ENCODE data around the gene PILRA. TPM values are rescaled to one million over a fixed set of nuclear protein-coding genes. Genes with fewer than 3 reads are reported as not detected.

Gene PILRA
- total and polyA plus RNA-seq, 9 donors, result 1.5 to 25.9 (median 4.8) TPM

DNA sequence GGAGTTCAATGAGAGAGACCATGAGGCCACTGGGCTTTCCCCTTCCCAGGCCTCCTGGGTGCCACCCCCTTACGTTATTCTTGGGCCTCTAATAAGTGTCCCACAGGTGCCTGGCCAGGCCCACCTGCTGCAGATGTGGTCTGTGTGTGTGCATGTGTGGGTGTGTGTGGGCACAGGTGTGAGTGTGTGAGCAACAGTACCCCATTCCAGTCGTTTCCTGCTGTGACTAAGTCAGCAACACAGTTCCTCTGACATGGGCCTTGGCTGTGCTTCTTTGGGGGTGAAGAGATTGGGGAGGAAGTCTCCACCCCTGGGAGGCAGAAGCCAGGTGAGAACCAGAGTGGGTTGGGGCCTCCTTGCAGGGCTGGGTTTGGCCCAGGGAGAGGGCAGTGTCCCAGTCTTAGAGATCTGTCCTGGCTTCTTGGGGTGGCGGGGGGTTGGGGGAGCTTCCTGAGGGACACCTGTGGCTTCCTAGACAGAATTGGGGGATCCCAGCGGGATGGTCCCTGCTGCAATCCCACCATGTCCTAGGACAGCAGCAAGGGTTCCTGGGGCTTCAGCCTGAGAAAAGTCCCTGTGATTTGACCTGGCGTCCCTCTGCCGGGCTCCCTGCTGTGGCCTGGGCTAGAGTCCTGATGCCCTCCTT is 19.5 kb upstream of the PILRA start:
- WGBS, 3 donors, result 86 to 90% (median 87%) methylated on average over 6 of the region's 6 CpGs
- TF ChIP-seq EP300 (IDR thresholded peaks at IDR 0.05) (no peak), POLR2A (IDR thresholded peaks at IDR 0.05) (no peak), CTCF (IDR thresholded peaks at IDR 0.05) (no peak)
- no peak for DNase-seq
- Histone ChIP-seq H3K36me3 (no peaks in the 10 kb centered on the region), H3K9me3 (no peaks in the 10 kb centered on the region), H3K4me3 (no peak overlapping the region), H3K27ac (no peak overlapping the region), H3K27me3 (no peaks in the 10 kb centered on the region), H3K4me1 (ENCODE audit: insufficient read depth) (no peaks in the 10 kb centered on the region)
- intact Hi-C loops (cut with DNase I), result loop anchor here in 2 of 4 donors (10.0 kb wide), 2 partner anchors 51 to 1049 kb away; no protein-coding TSS in a partner anchor

GRCh38 chr7:100356416-100357068 is 16.7 kb upstream of the PILRA start:
- no peak for TF ChIP-seq CTCF (IDR thresholded peaks at IDR 0.05)
- no peak for TF ChIP-seq EP300 (IDR thresholded peaks at IDR 0.05)
- TF ChIP-seq POLR2A (IDR thresholded peaks at IDR 0.05), result no peak

GRCh38 chr7:100357131-100357561 is 16.1 kb upstream of the PILRA start:
- intact Hi-C loops (cut with DNase I), result loop anchor here in 2 of 4 donors (10.0 kb wide), 2 partner anchors 48 to 1052 kb away; no protein-coding TSS in a partner anchor
- Histone ChIP-seq H3K27me3 (no peaks in the 10 kb centered on the region), H3K9me3 (no peaks in the 10 kb centered on the region), H3K36me3 (no peaks in the 10 kb centered on the region), H3K4me3 (no peak overlapping the region), H3K27ac (no peak overlapping the region), H3K4me1 (ENCODE audit: insufficient read depth) (no peaks in the 10 kb centered on the region)
- WGBS, 3 donors, result 85 to 93% (median 92%) methylated on average over 6 of the region's 6 CpGs
- DNase-seq, result no peak
- TF ChIP-seq EP300 (IDR thresholded peaks at IDR 0.05), result no peak
- TF ChIP-seq CTCF (IDR thresholded peaks at IDR 0.05), result no peak

More at GRCh38 chr7:100356416-100357068, 16.7 kb upstream of the PILRA start:
- H3K27me3 ChIP-seq, result no peaks in the 10 kb centered on the region
- no peak for DNase-seq
- 91% methylated on average over 8 of the region's 8 CpGs for WGBS, 3 donors
- H3K4me1 ChIP-seq (ENCODE audit: insufficient read depth), result no peaks in the 10 kb centered on the region
- no peak overlapping the region for H3K27ac ChIP-seq
- no peaks in the 10 kb centered on the region for H3K9me3 ChIP-seq
- H3K4me3 ChIP-seq, result no peak overlapping the region
- H3K36me3 ChIP-seq, result no peaks in the 10 kb centered on the region
- intact Hi-C loops (cut with DNase I), result loop anchor here in 2 of 4 donors (10.0 kb wide), 2 partner anchors 48 to 1052 kb away; no protein-coding TSS in a partner anchor

DNA sequence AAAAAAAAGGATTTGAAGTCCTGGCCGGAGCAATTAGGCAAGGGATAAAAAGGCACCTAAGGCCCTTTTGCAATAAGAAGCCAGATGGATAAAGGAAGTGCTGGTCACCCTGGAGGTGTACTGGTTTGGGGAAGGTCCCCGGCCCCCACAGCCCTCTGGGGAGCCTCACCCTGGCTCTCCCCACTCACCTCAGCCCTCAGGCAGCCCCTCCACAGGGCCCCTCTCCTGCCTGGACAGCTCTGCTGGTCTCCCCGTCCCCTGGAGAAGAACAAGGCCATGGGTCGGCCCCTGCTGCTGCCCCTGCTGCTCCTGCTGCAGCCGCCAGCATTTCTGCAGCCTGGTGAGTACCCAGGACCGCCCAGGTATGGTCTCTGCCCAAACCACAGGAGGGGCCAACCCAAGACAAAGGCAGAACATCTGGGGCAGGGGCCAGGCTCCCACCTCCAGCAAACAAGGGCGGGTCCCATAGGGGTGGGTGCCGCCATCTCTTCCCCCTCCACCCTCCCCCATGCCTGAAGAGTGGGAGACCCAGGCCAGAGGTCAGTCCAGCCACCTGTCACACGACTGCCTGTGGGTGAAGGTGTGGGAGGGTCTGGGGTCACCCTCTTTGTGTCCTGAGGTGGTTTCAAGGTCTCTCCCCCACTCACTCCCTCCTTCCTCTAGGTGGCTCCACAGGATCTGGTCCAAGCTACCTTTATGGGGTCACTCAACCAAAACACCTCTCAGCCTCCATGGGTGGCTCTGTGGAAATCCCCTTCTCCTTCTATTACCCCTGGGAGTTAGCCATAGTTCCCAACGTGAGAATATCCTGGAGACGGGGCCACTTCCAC is 15.0 kb upstream of the PILRA start, which contains the start of gene PILRB:
Gene PILRB (plus strand): TSS at position 91 of the 830 bp plus-strand sequence. CDS start 186 bp downstream, at position 277.
- intact Hi-C loops (cut with DNase I), result loop anchor here in 2 of 4 donors (10.0 kb wide), 2 partner anchors 47 to 1053 kb away; no protein-coding TSS in a partner anchor
- no peak within 1 kb of the TSS for H3K4me3 ChIP-seq
- TF ChIP-seq EP300 (IDR thresholded peaks at IDR 0.05) (no peak), CTCF (IDR thresholded peaks at IDR 0.05) (no peak), POLR2A (IDR thresholded peaks at IDR 0.05) (no peak)
- H3K36me3 ChIP-seq, result no peaks in the 10 kb centered on the region
- H3K9me3 ChIP-seq, result no peaks in the 10 kb centered on the region
- no peaks in the 10 kb centered on the region for H3K4me1 ChIP-seq (ENCODE audit: insufficient read depth)
- WGBS, 3 donors, result 69 to 75% (median 71%) methylated on average over 11 of the region's 11 CpGs
- DNase-seq, result no peak
- no peaks in the 10 kb centered on the region for H3K27me3 ChIP-seq
- H3K27ac ChIP-seq, result no peak within 1 kb of the TSS
